NCI-H1417 treated with DMSO at 0.1 percent for 48 hours (cell line): ENCODE data around the gene CPEB4.

Experiments used
- DNase-seq: peaks from one replicate; lab custom pipeline; 2025; lab: John Stamatoyannopoulos, UW

Gene CPEB4

DNA sequence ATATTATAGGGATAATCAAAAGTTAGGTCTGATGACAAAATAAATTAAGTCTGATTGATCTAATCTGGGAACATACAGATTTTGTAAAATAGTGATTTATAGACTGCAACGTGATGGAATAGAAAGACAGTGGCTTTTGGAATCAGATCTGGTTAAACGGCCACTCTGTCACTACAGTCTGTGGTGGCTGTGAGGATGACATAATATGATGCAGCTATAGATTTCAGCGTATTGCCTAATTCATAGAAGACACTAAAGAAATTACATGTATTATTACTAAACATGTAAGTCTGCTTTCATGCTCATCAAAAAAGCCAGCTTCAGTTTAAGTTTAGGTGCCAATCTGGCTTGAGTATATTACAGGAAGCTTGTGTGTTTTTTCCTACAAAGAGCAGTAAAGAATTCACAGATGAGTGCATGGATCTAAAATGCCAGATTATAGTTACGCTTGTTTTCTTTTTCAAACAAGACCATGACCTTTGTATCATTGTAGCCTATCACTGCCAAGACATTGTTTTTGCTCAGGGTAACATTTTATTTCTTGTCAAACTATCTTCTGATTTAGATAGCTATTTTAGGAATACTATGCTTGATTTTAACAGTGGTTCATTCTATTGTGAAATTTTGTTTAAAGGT is 25.7 kb downstream of the CPEB4 start:
- no peak for DNase-seq

DNA sequence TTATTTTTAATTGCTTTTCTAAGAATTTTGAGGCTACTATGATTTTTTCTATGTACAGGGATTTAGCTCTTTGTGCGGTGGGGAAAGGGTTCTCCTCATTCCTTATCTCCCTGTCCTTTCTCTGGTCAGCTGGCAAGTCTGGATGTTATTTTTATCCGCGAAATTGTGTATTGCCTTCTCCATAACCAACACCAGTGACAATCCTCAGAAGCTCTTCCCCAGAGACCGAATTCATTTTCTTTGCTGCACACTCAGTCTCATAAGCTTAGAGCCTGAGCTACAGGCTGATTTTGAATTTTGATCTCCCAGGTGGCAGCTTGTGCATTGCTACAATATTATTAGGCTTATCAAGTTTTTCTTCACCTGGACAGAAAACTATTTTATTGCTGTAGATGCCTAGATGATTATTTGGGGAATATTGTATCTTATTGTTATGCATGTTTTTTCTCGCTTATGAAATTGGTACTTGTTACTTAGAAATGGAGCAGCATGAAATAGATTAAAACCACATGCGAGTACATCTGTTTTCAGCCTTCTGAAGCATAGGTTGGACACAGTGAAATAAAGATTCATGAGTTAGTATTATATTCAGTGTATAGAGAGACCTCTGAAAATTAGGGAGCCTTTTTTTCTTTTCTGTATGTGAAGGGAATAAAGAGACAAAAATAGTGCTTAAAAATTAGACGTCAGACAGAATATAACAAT is 27.3 kb downstream of the CPEB4 start:
- no peak for DNase-seq

DNA sequence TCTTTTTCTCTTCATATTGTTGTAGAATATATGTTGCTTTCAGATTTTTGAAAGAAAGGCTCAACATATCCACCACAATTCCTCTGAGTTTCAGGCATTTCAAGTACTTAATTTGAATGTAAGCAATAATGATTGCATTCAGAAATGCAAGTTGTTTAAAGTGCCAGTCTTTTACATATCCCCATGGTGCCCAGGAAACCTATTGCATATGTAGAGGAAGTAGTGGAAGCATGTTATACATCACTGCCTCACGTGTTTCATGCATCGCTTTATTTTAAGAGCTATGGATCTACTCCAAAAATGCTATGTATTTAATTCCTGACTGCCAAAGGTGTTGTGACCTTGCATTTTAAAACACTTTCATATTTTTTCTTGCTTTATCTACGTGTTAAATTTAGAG is 28.1 kb downstream of the CPEB4 start:
- DNase-seq, result no peak

DNA sequence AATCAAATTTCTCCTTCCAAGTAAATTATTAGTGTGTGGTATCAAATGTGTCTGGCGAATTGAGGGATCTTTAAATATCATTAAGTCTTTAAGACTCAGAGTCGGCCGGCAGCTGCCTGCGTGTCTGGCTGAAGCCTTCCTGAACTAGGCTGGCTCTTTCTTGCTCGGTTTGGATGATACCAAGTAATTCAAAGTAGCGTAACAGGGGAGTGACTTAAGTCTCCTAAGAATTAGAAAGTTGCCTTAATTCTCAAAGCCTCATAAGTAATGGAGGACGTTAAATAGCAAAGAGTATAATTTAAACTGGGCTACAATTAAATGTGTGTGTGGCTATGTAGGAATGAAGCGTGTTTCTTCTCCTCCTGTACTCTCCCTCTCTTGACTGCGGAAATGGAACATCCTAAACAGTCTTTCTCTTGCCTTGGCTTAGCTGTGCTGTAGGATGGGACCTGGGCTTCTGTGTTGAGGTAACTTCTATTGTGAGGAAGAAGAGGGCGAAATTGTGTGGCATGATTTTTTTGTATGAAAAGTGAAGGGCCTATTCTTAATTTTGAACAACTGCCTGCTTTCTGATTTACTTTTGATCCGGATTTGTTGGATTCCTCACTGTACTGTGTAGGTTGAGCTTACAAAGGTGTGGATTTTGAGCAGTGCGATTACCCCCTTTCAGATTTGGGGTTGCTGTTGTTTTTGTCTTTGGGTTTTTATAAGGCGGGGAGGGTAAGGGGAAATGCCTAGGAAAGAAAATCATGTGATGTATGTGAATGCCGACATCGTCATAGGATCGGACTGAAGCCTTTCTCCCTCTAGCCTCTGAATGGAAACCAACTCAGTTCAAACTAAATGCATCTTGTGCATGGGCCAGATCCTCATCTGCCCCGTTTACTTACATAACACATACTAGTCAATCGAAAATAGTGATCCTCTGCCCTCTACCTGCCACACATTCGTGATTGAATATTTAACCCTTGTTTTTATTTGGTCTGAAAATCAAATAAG is 29.9 kb downstream of the CPEB4 start:
- peak; percentile 47 for DNase-seq

DNA sequence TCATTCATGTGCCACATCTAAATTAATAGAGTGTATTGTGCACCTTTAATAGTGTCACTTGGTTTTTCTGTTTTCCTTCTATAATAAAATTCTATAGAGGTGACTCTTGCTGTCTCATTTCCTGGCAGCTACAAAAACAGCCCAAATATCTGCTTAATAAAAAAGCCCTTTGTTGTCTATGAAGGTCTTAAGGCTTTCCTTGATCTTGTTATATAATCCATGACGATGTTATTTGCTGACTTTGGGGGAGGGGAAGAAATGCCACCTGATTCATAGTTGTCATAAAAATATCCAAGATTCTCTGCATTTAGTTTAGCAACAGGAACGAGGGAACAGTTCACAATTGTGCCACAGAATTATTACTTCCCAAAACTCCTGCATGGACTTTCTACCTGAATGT is 31.3 kb downstream of the CPEB4 start:
- DNase-seq, result no peak

DNA sequence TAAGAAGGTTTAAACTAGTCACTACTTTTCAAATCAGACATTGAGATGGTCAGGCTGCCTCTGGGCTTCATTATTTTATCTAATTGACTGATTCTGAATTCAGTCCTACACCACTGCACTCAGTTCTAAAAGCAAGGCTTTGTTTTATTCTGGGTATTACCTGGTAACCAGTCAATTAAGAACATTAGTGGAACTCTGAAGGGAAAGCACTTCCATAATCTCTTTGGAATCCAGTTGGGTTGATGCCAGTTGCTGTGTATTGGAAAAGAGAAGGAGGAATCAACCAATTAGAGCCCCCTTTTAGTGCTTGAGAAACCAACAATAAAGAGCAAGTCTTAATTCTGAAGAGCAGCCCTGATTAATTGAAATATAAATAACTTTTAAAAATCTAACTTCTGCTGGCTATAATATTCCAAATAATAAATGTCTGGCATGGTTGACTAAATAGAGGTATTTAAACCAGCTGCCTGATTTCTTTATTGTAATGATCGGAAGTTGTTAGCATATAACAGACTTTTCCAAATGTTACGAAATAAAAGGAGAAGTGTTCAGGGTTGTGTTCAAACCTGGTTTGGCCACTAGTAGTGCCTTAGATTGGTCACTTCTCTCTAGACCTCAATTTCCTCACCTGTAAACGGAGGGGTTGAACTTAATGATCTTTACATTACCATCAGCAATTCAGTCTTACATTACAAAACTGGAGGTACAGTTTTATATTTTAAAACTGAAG is 32.0 kb downstream of the CPEB4 start:
- DNase-seq, result no peak

DNA sequence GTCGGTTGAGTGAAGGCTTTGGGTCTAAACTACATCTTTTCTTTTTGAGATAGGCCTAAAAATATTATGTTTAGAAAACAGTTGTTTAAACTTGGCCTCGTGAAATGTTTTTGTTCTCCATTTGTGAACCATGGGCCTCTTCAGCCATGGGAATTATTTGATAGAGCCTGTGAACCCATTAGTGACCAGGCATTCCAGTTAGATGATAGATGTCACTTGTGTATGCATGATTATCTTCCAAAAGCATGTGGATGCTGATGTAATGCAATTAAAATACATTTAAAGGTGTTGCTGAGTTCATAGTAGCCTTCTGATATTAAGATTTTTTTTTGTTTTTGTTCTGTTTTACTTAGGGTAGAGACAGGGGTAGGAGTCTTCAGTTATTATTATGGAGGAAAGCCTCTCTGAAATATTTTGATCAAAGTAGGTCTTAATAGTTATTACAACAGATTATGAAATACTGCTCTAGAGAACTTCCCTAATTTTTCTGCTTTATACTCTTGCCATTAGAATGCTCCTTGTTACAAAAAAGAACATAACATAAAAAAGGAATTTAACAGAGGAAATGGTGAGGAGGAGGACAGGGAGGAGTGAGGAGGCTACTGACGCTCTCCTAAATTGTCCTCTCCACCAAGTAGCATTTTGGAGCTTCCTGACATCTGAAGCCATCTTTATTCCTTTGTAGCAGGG is 32.9 kb downstream of the CPEB4 start:
- no peak for DNase-seq

DNA sequence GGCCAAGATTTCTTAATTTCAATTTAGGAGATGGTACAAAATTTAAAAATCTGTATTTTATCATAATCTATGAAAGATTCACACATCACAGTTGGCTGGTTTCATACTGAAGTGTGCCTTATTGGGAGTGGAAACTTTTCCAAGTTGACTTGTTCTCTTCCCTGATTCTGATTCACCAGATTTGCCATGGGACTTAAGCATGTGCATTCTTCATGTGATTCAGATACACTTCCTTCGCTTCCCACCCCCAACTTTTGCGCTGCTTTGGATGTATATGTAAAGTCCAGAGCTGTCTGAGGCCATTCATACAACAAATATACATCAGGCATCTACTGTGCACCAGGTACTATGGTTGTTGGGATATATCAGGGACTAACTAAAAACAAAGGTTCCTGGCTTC is 34.4 kb downstream of the CPEB4 start:
- DNase-seq, result no peak

DNA sequence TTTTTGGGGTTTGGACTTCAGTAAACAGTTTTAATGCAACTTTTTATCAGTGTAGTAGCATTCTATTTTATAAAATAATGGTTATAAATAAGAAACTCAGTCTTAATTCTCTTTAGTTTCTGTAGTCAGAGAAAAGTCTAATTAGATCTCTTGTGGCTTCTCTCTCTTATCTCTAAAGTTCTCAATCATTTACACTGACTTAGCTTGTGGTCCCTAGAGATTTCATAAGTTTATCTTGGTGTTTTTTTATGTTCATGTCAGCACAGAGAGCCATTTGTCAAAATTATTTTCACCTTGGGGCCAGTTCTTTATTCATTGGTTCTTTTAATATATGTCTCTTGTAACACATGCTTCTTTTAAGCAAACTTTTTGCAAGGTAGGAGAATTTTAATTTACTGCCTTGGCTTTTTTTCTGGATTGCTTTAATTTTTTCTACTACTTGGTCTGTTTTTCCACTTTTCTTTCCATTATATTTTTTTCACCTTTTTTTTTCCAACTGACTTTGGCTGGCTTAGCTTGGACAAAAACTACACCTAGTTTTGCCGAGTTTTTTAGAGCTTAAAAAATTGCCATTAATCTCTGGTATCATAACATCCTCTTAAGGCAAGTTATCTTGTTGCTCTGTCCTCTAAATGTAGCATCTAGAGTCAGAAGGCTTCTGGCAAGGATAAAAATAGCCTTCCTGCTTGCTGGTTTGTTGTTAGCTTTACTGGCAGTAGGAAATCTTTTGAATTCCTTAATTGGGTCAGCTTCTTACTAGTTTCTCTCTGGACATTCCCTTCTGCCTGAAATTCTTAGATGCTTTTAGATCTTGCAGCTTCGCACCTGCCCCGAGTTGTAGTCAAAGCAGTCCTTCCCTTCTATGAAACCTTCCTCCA is 35.3 kb downstream of the CPEB4 start:
- DNase-seq, result no peak

DNA sequence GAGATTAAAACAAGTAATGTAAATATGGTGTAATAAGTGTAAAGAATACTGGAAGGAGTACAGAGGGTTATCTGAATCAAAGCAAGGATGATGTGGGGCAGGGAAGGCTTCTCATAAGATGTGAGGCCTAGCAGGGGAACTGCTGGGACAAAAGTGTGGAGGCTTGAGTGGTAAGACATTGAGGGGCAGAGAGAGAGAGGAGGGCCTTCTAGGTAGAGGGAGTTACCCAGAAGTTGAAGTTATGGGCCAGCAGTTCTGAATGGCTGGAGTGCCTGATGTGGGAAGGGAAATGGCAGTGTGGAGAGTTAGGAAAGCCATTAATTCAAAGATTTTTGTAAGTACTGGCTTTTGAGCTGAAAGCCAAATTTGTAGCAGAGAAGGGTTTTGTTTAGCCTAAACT is 36.8 kb downstream of the CPEB4 start:
- no peak for DNase-seq

DNA sequence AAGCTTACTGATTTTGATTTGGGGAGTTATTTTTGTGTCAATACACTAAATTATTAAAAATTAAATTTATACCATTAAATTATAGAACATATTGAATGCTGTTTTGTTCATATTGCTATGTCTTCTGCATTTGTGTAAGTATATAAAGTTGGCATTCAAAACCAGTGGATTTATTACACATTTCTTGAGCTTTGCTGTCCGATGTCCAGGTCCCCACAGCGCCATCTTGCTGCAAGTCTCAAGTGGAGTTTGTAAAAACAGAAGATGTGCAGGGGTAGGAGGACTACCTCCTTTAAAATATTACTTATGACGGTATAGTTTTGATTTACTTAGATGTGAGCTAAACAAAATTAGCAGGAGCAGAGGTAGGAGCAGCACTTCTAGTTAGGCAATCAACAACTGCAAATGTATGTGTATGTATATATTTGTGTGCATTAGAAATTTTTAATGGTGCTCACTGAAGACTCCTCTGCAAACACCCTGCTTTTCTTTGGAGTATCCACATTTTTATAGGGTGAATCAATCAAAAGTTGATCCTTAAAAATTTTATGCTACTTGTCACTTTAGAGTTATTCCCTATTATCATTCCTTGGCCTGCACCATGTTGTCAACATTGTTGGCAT is 37.4 kb downstream of the CPEB4 start:
- DNase-seq, result no peak

DNA sequence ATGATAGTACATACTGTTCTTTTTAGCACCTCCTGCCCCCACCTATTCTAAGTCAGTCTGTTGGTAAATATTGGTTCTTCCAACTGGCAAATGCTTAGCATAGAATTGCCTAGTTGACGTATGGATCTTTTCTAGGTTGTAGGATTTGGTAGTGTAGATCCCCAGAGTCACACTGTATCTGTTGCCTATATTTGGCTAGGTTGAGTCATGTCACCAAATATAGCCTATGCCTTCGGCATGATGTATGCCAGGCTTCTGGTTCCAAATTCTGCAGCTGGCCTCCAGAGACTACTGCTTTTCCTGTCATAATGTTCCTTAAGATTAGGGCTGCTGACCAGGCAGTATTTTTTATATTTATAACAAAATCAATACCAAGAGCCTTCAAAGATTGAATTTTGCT is 38.2 kb downstream of the CPEB4 start:
- DNase-seq, result no peak

DNA sequence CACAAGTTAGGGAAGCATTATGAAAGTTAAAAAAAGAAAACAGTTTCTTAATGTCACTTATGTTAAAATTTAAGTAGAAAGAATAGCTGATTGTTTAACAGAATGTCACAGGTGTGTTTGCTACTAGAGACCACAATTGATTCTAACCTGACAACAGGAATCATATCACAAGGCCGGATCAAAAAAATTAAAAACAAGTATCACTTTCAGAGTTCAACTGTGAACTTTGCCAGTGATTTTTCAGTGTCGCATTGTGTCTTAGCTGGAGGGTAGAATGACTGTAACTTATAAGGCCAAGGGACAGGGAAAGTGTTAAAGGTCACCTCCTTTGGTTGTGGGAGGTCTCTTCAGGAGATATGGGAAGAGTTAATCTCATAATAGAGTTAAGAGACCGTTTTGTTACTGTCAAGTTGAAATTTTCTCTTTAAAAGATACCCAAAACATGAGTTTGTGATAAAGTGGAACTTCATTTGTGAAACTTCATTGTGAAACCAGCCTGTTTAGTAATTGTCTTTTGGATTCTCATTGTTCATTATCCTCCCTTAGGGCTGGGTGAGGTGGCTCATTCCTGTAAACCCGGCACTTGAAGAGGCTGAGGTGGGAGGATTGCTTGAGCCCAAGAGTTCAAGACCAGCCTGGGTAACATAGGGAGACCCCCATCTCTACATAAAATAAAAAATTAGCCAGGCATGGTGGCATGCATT is 40.9 kb downstream of the CPEB4 start:
- DNase-seq, result no peak

DNA sequence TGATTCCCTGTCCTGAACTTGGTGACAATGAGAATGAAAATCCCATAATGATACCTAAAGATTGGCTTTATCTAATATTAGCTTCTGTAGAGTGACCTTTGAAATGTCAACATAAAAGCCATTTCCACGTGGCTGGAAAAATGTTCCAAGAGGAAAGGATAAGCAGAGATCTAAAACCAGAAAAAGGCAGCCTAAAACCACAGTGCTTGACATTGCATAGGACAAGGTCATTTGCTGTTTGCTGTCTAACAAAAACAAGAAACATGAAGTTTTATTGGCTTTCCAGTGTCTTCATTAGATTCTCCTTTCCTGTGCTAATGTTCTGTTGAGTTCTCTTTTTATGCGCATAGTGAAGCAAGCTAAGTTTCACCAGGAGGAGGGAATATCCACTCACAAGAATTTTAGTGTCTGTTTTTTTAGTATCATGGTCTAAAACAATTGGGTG is 44.6 kb downstream of the CPEB4 start:
- no peak for DNase-seq

DNA sequence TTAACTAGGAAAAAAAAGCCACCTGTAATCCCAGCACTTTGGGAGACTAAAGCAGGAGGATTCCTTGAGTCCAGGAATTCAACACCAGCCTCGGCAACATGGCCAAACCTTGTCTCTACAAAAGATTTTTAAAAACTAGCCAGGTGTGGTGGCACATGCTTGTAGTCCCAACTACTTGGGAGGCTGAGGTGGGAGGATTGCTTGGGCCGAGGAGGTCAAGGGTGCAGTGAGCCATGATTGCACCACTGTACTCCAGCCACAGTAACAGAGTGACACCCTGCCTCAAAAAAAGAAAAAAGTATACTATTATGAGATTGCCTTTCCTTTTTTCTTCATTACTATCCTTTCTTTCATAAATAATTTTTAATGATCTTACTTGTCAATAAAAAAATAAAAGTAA is 45.8 kb downstream of the CPEB4 start:
- no peak for DNase-seq

DNA sequence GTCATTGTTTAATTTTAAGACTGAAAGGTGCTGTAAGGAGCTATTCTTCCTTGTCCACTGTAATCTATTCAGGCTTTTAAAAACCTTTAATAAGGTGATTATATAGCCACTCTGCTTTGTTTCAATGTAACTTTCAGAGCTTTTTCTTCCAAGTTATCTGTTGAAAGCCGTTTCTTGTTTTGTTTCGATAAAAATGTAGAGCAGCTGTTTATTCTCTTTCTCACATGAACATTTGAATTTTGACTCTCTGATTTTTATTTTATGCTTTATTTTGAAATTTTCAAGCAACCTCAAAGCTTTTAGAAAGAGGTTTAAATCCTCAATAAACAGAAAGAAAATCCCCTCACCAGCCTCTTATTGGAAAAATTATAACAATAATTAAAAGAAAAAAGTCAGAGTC is 47.2 kb downstream of the CPEB4 start:
- DNase-seq, result no peak

DNA sequence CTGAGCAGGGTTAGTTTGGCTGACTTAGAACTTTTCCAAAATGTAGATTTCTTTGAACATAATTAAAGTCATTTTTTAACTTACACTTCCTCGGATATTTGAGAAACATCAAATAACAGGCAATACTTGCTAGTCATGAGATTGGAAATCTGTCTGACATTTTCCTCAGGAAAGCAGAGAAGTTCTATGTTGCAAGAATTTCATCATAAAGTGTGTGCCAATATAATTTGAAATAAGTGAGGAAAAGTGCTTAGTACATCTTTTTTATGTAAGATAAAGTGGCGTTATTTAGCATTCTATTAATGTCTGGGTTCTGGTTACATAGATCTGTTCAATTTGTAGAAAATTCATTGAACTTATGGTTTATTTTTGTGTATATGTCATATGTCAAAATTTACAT is 52.1 kb downstream of the CPEB4 start:
- DNase-seq, result no peak

DNA sequence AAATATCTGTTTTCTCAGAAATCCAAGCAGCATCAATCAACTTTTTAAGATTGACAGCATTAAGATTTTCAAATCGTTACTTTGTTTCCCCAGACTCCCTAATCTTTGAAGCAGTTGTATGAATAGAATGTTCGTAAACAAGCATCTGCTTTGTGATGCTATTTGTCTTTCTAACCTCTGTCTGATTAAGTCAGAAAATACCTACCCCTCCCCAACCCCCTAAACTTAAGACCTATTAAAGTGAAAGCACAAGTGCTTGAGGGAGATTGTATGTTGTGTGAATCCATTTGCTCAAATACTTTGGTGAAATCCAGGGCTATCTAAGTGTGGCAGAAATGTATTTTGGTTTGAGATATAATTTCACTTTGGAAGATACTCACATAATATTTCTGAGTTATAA is 53.0 kb downstream of the CPEB4 start:
- DNase-seq, result no peak

DNA sequence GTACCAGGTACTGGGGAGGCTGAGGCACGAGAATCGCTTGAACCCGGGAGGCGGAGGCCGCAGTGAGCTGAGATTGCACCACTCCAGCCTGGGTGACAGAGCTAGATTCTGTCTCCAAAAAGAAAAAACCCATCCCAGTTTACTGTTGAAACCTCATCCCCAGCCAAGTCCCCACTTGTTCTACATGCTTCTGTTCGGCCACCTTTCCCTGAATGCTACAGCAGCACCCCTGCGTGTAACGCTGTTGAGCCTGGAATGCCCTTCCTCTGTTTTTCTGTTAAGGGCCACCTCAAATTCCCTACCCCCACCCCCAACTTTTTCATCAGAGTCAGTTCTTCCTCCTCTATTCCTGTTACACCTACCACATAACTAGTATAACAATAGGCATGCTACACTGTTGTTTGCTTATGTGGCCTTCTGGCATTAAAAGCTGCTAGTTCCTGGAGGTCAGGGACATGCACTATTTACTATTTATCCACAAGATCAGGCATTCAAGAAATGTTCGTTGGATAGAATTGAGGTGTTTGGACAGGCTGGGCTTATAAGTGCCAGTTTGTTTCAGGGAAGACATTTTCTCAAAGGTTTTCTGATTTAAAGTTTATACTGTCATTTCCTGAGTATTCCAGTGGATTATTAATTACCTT is 53.7 kb downstream of the CPEB4 start:
- no peak for DNase-seq
